ENCODE data around the gene FAM124B.

FAM124B gene

GRCh38 chr2:224401641-224402342 lies at the start of gene FAM124B:
Gene FAM124B (minus strand): TSS chr2:224402107. CDS start chr2:224401768, 339 bp downstream.
- peak; percentile 53 for DNase-seq

GRCh38 chr2:224449212-224450147 lies 47.6 kb upstream of the FAM124B start:
- DNase-seq = peak; percentile 21

GRCh38 chr2:224448236-224448635 lies 46.3 kb upstream of the FAM124B start:
- no peak for DNase-seq

GRCh38 chr2:224444783-224445182 lies 42.9 kb upstream of the FAM124B start:
- DNase-seq = no peak

GRCh38 chr2:224444021-224444420 lies 42.1 kb upstream of the FAM124B start:
- no peak for DNase-seq

GRCh38 chr2:224442071-224442967 lies 40.4 kb upstream of the FAM124B start:
- no peak for DNase-seq

- DNase-seq = no peak
Observed at GRCh38 chr2:224440988-224441387, 39.1 kb upstream of the FAM124B start.

- no peak for DNase-seq
Observed at GRCh38 chr2:224438726-224439125, 36.8 kb upstream of the FAM124B start.

GRCh38 chr2:224436634-224437033 lies 34.7 kb upstream of the FAM124B start:
- no peak for DNase-seq

- no peak for DNase-seq
Observed at GRCh38 chr2:224434618-224435017, 32.7 kb upstream of the FAM124B start.

GRCh38 chr2:224433442-224433841 lies 31.5 kb upstream of the FAM124B start:
- DNase-seq = no peak

GRCh38 chr2:224432003-224432579 lies 30.2 kb upstream of the FAM124B start:
- DNase-seq = no peak

- DNase-seq = no peak
Observed at GRCh38 chr2:224429441-224429810, 27.5 kb upstream of the FAM124B start.

GRCh38 chr2:224428787-224429440 lies 27.0 kb upstream of the FAM124B start:
- no peak for DNase-seq

- no peak for DNase-seq
Observed at GRCh38 chr2:224427471-224427870, 25.6 kb upstream of the FAM124B start.

GRCh38 chr2:224426656-224427055 lies 24.7 kb upstream of the FAM124B start:
- DNase-seq = no peak

GRCh38 chr2:224421065-224421464 lies 19.2 kb upstream of the FAM124B start:
- no peak for DNase-seq

- no peak for DNase-seq
Observed at GRCh38 chr2:224417947-224418346, 16.0 kb upstream of the FAM124B start.

GRCh38 chr2:224417361-224417729 lies 15.4 kb upstream of the FAM124B start:
- no peak for DNase-seq

- DNase-seq = no peak
Observed at GRCh38 chr2:224416656-224417360, 14.9 kb upstream of the FAM124B start.

- DNase-seq = no peak
Observed at GRCh38 chr2:224413381-224413780, 11.5 kb upstream of the FAM124B start.

Data from CD4-positive, alpha-beta T cell treated with Interleukin-10 for 1 hour (primary cell).